ENCODE measurements around the gene TBC1D12.

TBC1D12 gene

DNA sequence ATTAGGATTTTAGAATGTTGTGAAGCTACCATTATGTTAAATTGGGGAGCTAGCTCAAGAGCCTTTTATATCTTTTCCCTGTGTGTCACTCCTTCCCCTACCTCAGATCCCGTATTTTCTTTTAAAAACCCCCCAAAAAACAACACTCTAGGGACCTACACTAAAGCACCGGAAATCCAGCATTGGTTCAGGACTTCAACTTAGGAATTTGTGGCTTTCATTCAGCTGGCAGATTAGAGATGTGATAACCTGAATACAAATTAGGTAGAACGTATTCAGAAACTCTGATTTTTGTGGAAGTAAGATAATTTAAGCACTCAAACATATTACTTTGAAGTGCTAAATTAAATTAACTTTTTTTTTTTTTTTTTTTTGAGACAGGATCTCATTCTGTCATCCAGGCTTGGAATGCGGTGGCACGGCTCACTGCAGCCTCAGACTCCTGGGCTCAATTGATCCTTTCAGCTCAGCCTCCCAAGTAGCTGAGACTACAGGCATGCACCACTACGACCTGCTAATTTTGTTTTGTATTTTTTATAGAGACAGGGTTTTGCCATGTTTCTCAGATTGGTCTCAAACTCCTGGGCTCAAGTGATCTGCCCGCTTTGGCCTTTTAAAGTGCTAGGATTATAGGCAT is 6.8 kb downstream of the TBC1D12 start:
- DNase-seq: no peak

DNA sequence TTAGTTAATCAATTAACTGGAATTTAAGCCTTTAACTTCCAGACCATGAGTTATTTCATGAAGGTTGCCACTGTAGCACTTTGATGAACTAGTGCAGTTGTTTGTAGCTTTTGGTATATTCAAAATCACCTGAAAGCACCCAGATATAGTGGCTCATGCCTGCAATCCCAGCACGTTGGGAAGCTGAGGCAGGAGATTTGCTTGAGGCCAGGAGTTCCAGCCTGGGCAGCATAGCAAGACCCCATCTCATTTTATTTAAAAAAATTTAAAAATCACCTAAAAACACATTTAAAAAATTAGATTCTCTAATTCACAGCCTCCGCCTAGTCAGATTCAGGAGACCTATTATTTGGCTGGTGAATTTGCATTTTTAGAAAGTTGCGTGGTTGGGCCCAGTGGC is 9.0 kb downstream of the TBC1D12 start:
- no peak for DNase-seq

DNA sequence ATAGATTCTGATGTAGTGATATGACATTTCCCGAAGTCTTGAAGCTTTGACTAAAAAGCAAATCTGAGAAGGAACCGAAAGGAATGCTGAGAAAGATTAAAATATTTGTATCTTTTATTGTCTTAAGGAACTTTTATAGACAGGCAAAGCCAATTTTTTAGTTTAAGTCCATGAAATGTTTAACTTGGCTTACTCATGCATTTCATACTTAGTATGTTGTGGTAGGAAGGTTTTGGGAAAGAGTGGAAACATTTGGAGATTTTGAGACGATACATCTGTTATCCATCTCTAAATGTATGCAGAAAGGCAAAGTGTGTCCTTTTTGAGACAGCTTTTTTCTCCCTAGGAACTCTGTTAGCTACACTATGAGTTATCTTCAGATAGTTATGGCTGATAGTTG is 10.1 kb downstream of the TBC1D12 start:
- DNase-seq: no peak

DNA sequence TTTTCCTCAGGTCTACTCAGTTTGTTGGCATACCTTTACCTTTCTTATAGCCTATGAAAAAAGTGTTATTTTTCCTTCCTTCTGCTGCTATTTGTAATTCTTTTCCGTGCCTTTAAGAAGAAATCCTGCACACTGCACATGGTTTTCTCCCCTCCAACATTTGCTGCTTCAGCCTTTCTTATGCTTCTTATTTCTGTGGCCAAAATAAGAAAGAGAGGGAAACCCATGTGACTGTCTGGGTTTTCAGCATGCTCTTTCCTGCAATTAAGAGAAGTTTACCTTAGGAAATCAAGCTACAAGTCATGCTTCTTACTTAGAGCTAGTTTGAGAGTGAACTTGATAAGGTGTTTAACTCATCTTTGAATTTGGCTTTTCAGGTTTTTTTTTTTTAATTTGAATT is 11.0 kb downstream of the TBC1D12 start:
- no peak for DNase-seq

DNA sequence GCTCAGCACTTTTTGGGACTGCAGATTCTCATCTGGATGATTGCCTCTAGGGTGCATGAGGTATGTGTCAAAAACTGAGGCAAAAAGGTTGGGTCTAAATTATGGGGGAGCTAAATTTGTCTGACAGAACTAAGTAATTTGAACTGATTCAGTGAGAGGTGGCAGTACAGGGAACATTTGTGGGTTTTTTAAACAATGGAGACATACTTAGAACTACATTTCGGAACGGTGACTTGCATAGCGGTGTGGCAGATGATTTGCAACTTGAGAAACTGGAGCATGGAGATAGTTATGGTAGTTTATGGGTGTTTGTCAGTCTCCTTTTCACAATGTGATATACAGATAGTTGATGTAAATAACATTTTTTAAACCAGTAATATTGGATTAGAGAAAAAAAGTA is 14.6 kb downstream of the TBC1D12 start:
- no peak for DNase-seq

DNA sequence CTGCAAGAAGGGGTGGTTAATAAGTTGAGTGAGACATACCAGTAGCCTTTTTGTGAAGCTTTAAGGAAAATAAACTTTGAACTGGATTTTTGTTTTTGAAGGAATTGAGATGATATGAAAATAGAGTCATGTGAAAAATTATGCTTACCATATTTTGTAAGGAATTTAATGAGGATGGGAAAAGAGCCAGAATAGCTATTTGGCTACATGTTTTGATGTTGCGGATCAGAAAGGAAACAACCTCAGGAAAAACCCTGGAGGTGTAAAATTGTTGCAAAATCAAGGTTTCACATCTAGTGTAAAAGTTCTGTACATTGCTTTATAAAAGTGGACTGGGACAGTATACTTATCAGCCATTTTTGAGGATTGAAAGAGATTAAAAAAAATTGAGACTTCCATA is 15.0 kb downstream of the TBC1D12 start:
- no peak for DNase-seq

DNA sequence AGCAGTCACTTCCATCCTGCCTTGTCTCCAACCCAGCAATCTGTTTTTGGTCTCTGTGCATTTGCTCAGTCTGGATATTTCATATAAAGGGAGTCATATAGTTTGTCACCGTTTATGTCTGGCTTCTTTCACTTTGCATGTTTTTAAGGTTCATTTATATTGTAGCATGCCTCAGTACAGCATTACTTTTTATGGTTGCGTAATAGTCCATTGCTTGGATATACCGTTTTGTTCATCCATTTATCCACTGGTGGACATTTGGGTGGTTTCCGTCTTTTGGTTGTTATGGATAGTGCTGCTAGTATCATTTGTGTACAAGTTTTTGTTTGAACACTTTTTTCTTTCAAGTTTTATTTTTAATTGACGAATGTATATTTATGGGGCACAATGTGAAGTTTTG is 18.2 kb downstream of the TBC1D12 start:
- DNase-seq: no peak

DNA sequence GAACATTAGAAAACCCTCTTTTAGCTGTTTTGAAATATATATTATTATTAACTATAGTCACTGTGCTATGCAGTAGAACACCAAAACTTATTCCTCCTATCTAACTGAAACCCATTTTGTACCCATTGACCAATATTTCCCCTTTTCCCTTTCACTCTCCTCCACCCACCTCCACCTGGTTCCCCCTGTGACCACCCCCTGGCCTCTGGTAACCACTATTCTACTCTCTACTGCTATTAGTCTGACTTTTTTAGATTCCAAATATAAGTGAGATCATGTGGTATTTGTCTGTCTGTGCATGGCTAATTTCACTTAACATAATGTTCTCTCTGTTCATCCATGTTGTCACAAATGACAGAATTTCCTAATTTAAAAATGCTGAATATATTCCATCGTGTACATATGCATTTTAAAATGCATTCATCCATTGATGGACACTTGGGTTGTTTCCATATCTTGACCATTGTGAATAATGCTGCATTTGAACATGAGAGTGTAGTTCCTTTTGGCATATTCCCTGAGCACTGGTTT is 18.7 kb downstream of the TBC1D12 start:
- DNase-seq: no peak

DNA sequence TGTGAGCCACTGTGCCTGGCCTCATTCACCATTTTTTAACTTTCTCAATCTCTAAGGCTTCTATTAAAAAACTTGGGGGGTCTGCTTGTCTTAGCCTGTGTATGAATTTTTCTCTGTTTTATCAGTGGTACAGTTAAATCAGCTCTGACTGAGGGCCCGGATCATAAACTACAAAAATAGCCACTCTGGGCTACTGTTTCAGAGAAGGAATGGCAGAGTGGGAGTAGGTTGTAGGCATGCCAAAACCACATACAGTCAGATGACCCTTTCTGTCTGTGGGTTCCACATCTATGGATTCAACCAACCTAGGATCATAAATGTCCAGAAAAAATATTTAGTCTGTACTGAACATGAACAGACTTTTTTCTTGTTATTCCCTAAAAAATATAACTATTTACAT is 21.3 kb downstream of the TBC1D12 start:
- DNase-seq: no peak

DNA sequence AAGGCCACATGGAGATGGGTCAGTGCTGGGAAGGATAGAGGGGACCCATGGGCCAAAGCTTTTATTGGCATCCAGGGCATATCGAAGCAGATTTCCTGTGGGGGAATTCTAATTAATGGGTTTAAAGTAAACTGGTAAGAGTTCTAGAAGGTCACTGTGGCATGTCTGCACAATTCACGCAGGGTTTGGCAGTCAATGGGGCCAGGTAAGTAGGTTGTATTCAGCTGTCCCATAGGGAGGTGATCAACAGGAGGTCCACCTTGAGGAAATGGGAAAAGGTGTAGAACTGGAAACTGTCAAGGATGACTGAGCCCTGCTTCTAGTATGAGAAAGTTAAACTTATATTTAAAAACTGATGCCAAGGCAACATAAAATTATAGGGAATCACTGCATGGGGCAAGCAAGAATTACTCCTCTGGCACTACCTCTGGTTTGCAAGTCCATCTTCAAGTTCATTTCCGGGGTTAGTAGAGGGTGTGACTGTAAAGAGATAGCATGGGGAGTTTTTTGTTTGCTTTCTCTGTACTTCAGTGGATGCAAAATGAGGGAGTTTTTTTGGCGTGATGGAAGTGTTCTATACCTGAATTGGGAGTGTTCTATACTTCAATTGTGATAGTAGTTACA is 22.5 kb downstream of the TBC1D12 start:
- DNase-seq: no peak

DNA sequence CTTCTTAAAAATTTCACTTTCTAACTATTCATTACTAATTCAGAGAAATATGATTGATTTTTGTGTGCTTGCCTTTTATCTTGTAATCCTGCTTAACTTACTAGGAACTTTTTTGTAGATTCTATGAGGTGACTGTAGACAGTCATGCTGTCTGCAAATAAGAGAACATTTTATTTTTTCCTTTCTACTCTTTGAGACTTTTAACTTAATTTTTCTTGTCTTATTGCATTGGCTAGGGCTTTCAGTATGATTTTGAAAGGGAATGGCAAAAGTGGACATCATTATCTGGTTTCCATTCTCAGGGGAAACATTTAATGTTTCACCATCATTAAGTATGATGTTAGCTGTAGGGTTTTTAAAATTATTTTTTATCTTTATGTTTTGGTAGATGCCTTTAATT is 23.6 kb downstream of the TBC1D12 start:
- no peak for DNase-seq

DNA sequence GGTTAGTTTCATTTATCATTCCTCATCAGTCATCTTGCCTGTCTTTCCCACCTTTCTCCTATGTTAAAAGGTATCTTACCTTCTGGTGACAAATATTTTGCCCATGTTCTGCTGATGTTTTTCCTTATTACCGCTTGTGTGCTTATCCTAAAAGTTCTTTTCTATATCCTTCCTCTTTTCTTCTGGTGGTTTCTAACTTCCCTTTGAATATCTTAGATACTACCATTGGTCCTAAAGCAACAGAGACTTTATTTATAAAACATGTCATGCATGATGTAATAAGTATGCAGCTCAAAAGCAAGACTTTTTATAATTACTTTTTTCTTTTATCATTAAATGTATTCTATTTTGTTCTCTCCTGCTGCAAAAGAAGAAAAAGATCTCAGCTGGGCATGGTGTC is 24.8 kb downstream of the TBC1D12 start:
- no peak for DNase-seq

DNA sequence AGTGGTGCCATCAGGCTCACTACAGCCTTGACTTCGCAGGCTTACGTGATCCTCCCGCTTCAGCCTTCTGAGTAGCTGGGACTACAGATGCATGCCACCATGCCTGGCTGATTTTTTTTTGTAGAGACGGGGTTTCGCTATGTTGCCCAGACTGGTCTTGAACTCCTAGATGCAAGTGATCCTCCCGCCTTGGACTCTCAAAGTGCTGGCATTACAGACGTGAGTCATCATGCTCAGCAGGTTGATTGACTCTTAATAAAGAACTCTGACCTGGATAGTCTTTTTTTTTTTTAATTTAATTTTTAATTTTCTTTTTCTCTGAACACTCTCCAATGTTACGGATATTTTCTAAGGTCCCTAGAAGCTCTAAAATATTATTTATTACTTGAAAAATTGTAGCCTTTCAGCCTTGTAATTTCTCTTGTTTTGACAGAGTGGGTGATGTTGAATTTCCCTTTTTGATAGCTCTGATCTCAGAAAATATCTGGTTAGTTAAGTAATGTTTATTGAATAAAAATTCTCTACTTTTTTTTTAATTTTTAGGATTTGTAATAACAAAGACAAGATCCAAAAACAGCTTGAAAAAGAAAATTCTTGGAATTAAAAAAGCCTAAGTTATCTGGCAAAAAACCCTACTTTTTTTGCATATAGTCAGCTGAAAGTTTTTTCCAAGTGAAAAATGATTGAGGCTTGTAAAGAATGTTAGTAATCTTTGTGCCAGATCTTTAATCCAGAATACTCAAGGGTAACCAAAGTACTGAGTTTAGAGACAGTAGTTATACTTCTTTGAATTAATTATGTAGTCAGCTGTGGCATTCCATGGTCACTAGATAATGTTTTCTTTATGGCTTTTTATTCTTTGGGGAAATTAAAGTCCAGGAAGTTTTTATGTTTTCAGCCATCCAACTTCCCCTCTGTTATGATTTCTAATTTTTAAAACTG is 26.7 kb downstream of the TBC1D12 start:
- no peak for DNase-seq

DNA sequence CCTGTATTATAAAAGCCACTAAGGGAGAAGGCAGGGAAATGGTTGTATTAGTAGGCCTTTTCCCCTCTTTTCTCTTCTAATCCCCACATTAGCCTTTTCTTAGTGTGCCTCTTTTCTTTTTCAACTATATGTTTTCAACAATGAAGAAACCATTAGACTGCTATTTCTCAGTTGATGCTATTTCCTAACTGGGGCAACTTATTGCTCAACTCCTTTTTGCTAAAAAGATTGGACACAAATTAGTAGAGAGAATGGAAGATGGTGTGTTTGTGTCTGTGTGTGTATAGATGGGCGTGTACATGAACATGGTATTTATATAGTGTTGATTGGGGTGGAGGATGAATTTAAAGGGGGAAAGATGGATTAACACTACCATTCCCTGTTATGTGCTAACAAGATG is 28.4 kb downstream of the TBC1D12 start:
- DNase-seq: no peak

DNA sequence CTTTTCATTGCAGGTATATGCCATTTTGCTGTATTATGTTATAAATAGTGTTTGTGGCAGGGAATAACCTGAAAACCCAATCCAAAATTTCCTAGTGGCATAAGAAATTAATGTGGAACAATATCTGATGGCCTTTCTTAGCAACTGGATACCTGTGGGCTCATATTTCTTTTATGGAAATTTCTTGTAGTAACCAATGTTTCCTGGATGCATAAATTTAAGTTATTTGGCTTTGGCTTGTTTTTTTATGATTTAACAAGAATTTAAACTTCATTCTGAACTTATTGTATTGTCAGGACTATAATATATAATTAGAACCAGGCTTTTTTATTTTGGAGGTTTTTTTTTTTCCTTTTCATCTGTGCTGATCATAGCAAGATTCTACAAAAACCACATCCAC is 30.1 kb downstream of the TBC1D12 start:
- DNase-seq: no peak

DNA sequence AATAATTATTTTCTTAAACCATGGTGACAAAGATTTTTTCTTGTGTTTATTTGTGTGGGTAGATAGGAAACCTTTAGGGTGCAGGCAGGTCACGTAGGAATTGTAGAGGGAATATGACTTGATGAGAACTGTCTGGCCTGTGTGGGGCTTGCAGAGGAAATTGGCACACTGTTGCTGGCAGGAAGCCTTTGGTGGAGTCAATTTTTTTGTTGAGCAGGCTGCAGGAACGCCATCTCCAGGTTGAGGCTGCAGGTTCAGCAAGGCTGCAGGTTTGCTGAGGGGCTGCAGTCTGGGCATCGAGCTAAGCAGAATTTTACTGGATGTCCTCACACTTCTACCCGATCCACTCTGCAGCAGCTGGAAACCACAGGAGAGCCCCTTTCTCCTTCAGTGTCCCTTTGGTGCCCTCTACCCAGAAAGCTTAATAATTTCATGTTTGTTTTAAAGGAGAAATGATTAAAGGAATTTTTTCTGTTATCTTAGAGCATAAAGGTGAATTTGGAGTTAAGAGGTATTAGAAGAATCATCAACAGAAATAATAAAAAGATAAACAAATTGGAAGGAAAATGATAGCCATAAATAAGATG is 37.0 kb downstream of the TBC1D12 start:
- no peak for DNase-seq

DNA sequence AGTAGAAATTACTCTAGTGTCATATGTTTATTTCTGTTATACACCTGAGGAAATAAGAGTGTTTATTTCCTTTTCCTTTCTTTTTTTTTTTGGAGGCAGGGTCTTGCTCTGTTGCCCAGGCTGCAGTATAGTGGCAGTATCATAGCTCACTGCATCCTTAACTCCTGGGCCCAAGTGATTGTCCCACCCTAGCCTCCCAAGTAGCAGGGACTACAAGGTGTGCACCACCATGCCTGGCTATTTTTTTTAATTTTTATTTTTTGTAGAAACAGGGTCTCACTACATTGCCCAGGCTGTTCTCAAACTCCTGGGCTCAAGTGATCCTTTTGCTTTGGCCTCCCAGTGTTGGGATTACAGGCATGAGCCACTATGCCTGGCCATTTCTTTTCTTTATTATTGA is 37.8 kb downstream of the TBC1D12 start:
- no peak for DNase-seq

DNA sequence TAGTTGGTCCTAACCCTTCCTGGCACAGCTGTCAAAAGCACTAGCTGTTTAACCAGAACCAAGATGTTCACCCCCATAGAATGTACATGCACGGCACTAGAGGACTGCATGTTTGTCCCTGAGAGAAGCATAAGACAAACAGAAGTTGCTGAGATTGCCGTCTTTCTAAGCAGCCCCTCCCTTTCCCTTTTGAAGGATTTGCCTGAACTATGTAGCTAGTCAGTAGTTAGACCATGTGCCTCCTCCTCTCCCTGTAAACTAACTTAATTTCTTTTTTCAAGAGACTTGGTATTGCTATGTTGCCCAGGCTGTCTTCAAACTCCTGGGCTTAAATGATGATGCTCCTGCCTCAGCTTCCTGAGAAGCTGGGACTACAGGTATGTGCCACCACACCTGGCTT is 40.7 kb downstream of the TBC1D12 start:
- DNase-seq: no peak

DNA sequence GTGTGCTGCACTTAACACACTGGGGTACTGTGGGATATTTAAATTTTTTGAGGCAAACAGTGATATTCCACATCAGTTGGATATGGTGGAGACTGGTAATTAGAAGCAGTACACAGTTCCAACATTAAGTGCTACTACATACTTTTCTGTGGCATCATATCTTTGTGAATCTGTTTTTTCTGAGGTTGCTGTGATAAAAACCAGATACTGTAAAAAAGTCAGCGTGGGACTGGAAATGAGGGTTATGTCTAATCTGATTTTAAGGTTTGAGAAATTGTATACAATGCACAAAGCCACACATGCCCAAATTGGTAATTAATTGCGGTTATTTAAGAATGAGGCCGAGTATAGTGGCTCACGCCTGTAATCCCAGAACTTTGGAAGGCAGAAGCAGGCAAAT is 41.2 kb downstream of the TBC1D12 start:
- no peak for DNase-seq

DNA sequence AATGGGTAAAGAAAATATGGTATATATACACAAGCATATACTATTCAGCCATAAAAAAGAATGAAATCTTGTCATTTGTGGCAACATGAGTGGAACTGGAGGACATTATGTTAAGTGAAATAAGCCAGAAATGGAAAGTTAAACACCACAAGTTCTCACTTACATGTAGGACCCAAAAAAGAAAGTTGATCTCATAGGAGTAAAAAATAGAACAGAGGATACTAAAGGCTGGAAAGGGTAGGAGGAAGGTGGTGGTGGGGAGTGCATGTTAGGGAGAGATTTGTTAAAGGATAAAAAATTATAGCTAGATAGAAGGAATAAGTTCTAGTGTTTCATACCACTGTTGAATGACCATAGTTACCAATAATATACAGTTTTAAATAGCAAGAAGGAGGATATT is 48.4 kb downstream of the TBC1D12 start:
- DNase-seq: no peak

DNA sequence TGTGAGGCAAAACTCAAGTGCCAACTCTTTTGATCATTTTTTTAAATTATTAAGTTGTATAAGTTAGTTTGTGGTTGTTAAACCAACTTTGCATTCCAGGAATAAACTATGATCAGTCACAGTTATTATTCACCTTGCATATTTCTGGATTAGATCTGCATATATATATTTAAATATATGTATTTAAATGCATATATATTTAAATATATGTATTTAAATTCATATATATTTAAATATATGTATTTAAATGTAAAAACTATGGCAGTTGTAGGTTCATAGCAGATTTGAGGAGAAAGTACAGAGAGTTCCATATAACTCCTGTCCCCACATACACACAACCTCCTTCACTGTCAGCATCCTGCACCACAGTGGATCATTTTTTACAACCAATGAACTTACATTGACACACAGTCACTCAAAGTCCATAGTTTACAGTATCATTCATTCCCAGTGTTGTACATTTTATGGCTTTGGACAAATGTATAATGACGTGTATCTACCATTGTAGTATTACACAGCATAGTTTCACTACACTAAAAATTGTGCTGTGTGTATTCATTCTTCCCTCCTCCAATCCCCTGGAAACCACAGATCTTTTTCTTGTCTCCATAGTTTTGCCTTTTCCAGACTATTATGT is 49.7 kb downstream of the TBC1D12 start:
- no peak for DNase-seq

DNA sequence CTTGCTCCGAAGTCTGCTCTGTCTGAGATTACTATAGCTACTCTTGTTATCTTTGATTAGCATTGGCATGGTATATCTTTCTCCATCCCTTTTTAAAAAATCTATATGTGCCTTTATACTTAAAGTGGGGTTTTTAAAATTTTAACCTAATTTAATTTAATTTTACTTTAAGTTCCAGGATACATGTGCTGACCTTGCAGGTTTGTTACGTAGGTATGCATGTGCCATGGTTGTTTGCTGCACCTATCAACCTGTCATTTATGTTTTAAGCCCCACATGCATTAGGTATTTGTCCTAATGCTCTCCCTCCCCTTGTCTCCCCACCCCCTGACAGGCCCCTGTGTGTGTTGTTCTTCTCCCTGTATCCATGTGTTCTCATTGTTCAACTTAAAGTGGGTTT is 54.6 kb downstream of the TBC1D12 start:
- no peak for DNase-seq

DNA sequence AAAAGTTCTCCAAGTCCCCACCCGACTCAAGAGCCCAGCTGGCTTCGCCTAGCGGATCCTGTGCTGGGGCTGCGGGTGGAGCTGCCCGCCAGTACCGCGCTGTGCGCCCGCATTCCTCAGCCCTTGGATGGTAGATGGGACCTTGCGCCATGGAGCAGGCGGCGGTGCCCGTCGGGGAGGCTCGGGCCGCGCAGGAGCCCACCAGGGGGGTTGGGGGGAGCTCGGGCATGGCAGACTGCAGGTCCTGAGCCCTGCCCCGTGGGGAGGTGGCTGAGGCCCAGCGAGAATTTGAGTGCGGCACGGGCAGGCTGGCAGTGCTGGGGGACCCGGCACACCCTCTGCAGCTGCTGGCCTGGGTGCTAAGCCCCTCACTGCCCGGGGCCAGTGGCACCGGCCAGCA is 57.0 kb downstream of the TBC1D12 start:
- DNase-seq: no peak
